Smooth muscle cell (in vitro differentiated cells): ENCODE data around the gene AFAP1L1. TPM values are rescaled to one million over a fixed set of nuclear protein-coding genes. Genes with fewer than 3 reads are reported as not detected.
A peak's percentile ranks its signal among the peaks of the same experiment; 100 is the strongest.

Experiments
- DNase-seq: peaks from one replicate; lab custom pipeline; 2025; ENCODE audit not compliant: unreplicated experiment; lab: John Stamatoyannopoulos, UW
- H2AFZ ChIP-seq: fragments of 200-600 bp; sonication (generic); 2 replicates; pipeline ENCODE4 v1.6.0; 2016; ENCODE audit warnings: antibody characterized with exemption, low read depth, mild to moderate bottlenecking
- H3F3A ChIP-seq: fragments of 200-600 bp; sonication (generic); 2 replicates; pipeline ENCODE4 v1.6.0; 2017; ENCODE audit warnings: antibody characterized with exemption, low read depth
- H3K27ac ChIP-seq: fragments of 200-600 bp; sonication (generic); 2 replicates; pipeline ENCODE4 v1.5.1; 2016; ENCODE audit warnings: low read depth, mild to moderate bottlenecking
- H3K27me3 ChIP-seq: fragments of 200-600 bp; sonication (generic); 2 replicates; pipeline ENCODE4 v1.6.1; 2016; ENCODE audit warnings: low read depth, mild to moderate bottlenecking
- H3K36me3 ChIP-seq: fragments of 200-600 bp; sonication (generic); 2 replicates; pipeline ENCODE4 v1.5.1; 2016; ENCODE audit warnings: low read depth
- H3K4me1 ChIP-seq: fragments of 200-600 bp; sonication (generic); 2 replicates; pipeline ENCODE4 v1.5.1; 2016; ENCODE audit warnings: low read depth
- H3K4me2 ChIP-seq: fragments of 200-600 bp; sonication (generic); 2 replicates; pipeline ENCODE4 v1.6.0; 2016; ENCODE audit warnings: mild to moderate bottlenecking
- H3K4me3 ChIP-seq: fragments of 200-600 bp; sonication (generic); 2 replicates; pipeline ENCODE4 v1.5.1; 2016; ENCODE audit warnings: mild to moderate bottlenecking
- H3K79me2 ChIP-seq: fragments of 200-600 bp; sonication (generic); 2 replicates; pipeline ENCODE4 v1.6.0; 2016; ENCODE audit warnings: low read depth, mild to moderate bottlenecking
- H3K9ac ChIP-seq: fragments of 200-600 bp; sonication (generic); 2 replicates; pipeline ENCODE4 v1.6.0; 2016; ENCODE audit warnings: low read depth
- H3K9me3 ChIP-seq: fragments of 200-600 bp; sonication (generic); replicated peaks from 2 replicates; pipeline ENCODE4 v1.5.1; 2016; ENCODE audit warnings: low read depth
- H4K20me1 ChIP-seq: fragments of 200-600 bp; sonication (generic); 2 replicates; pipeline ENCODE4 v1.6.0; 2016; ENCODE audit warnings: low read depth
- WGBS: methylation state at CpG from one replicate; pipeline ENCODE4 v1.1.7; 2016; ENCODE audit warnings: low lambda C conversion rate; 5-methylcytosine and 5-hydroxymethylcytosine counted together
- polyA plus RNA-seq: library from polyadenylated mRNA; unstranded; fragments of >200 nt; fragmentation: Nextera tagmentation; extraction: Ambion mirVana; gene quantifications from 2 replicates; pipeline ENCODE4 v1.2.1, GENCODE V29; 2016
- total RNA-seq: library from RNA; depleted of rRNA; stranded (reverse); fragments of >200 nt; gene quantifications from 2 replicates; pipeline ENCODE4 v1.2.3, GENCODE V29; 2014
- TF ChIP-seq, protein P1 (sequence below): fragments of 200-600 bp; sonication (generic); IDR thresholded peaks from 2 replicates; pipeline ENCODE4 v1.5.1; 2017; ENCODE audit warnings: borderline replicate concordance, mild to moderate bottlenecking, antibody characterized with exemption; ENCODE audit not compliant: insufficient read depth, poor library complexity, severe bottlenecking

AFAP1L1 gene
- total and polyA plus RNA-seq, 2 experiments from 2014 or later = 0.59 to 2.3 TPM

DNA sequence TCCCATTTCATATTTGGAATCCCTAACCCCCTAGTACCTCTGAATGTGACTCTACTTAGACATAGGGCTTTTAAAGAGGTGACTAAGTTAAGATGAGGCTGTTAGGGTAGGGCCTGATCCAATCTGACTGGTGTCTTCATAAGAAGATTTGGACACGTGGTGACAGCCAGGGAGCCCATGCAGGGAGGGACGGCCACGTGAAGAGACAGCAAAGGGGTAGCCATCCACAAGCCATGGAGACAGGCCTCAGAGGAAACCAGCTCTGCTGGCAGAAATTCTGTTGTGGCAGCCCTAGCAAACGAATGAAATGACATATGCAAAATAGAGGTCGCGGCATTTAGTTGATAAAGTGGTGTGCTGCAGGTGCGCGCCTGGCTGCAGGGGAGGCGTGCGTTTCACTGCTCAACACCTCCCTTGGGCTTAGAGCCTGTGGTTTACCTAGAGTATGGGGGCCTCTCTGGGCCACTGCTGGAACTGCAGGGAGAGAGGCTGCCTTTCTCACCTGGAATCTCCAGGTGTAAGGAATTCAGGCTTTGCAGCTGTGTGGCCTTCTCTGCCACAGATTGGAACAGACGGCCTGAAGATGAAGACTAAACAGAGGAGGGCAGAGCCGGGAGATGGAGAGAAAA, 7.1 kb upstream of the AFAP1L1 start:
- H2AFZ ChIP-seq = no peak overlapping the region
- peaks cover 56% of the 10 kb centered on the region for H3K27me3 ChIP-seq
- H3K9ac ChIP-seq = no peak overlapping the region
- H3K4me1 ChIP-seq = no peaks in the 10 kb centered on the region
- H4K20me1 ChIP-seq = no peaks in the 10 kb centered on the region
- no peak overlapping the region for H3K4me3 ChIP-seq
- no peaks in the 10 kb centered on the region for H3K79me2 ChIP-seq
- H3K9me3 ChIP-seq = no peaks in the 10 kb centered on the region
- no peaks in the 10 kb centered on the region for H3F3A ChIP-seq
- no peak overlapping the region for H3K4me2 ChIP-seq
- DNase-seq = no peak
- WGBS = 16% methylated on average over 12 of the region's 12 CpGs
- no peaks in the 10 kb centered on the region for H3K36me3 ChIP-seq
- TF ChIP-seq, protein P1, sequence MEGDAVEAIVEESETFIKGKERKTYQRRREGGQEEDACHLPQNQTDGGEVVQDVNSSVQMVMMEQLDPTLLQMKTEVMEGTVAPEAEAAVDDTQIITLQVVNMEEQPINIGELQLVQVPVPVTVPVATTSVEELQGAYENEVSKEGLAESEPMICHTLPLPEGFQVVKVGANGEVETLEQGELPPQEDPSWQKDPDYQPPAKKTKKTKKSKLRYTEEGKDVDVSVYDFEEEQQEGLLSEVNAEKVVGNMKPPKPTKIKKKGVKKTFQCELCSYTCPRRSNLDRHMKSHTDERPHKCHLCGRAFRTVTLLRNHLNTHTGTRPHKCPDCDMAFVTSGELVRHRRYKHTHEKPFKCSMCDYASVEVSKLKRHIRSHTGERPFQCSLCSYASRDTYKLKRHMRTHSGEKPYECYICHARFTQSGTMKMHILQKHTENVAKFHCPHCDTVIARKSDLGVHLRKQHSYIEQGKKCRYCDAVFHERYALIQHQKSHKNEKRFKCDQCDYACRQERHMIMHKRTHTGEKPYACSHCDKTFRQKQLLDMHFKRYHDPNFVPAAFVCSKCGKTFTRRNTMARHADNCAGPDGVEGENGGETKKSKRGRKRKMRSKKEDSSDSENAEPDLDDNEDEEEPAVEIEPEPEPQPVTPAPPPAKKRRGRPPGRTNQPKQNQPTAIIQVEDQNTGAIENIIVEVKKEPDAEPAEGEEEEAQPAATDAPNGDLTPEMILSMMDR = peak; percentile 51
- H3K27ac ChIP-seq = no peak overlapping the region

DNA sequence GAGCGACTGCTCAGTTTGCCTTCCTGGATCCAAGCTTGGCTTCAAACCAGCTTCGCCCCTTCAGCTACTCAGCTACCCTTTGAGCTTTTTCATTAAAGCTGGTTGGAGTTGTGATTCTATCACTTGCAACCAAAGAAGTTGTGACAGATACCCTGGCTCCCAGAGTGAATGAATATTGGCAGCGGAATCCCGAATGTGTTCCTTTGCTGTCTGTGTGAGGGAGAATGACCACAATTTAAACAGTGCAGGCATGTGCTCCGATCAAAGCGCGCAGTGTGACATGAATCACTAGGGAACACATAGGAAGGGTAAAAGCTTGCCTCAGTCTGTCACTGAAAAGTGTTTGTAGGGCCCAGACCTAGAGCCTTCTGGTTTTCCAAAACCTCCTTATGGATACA, 6.6 kb upstream of the AFAP1L1 start:
- no peak overlapping the region for H3K4me2 ChIP-seq
- H3K36me3 ChIP-seq = no peaks in the 10 kb centered on the region
- peaks cover 51% of the 10 kb centered on the region for H3K27me3 ChIP-seq
- no peaks in the 10 kb centered on the region for H4K20me1 ChIP-seq
- DNase-seq = no peak
- no peak overlapping the region for H3K4me3 ChIP-seq
- no peak overlapping the region for H2AFZ ChIP-seq
- H3K9ac ChIP-seq = no peak overlapping the region
- H3K79me2 ChIP-seq = no peaks in the 10 kb centered on the region
- H3K27ac ChIP-seq = no peak overlapping the region
- 87% methylated on average over 7 of the region's 7 CpGs for WGBS
- H3K9me3 ChIP-seq = no peaks in the 10 kb centered on the region
- TF ChIP-seq, protein P1 = no peak
- H3K4me1 ChIP-seq = no peaks in the 10 kb centered on the region
- H3F3A ChIP-seq = no peaks in the 10 kb centered on the region

DNA sequence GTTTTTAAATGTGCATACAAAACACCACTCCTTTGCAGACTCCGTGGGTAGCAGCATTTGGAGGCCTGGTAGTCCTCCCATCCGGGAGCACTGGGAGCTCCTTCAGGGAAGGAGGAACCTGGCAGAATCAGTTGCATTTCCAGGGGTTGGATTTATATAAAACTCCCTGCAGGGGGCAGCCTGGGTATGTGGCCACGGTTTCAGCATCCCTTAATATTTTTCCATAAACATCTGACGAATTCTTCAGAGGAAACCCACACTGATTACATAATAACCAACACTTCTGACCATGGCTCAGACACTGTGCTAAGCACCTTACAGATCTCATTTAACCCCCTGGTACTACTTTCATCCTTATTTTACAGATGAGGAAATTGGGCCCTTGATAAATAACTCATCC, 6.1 kb upstream of the AFAP1L1 start:
- Histone ChIP-seq H3K79me2 (no peaks in the 10 kb centered on the region), H3K36me3 (no peaks in the 10 kb centered on the region), H3K9ac (no peak overlapping the region), H3K9me3 (no peaks in the 10 kb centered on the region), H2AFZ (no peak overlapping the region), H3K27me3 (peaks cover 48% of the 10 kb centered on the region), H3F3A (no peaks in the 10 kb centered on the region), H3K4me3 (no peak overlapping the region), H3K4me2 (no peak overlapping the region), H3K4me1 (no peaks in the 10 kb centered on the region), H4K20me1 (no peaks in the 10 kb centered on the region), H3K27ac (no peak overlapping the region)
- 44% methylated on average over 4 of the region's 4 CpGs for WGBS
- no peak for DNase-seq
- TF ChIP-seq, protein P1 = peak; percentile 26
